Neural cell (in vitro differentiated cells): ENCODE data around the gene SHISA7. TPM values are rescaled to one million over a fixed set of nuclear protein-coding genes. Genes with fewer than 3 reads are reported as not detected.
A peak's percentile ranks its signal among the peaks of the same experiment; 100 is the strongest.

ENCODE experiments used
- H2AFZ ChIP-seq: fragments of 200-600, 300-800 bp; sonication (generic), shearing (Covaris generic); 2 replicates; pipeline ENCODE4 v1.6.0; 2014; ENCODE audit warnings: low read depth, mild to moderate bottlenecking, antibody characterized with exemption, low read length, moderate library complexity
- H3F3A ChIP-seq: fragments of 200-600 bp; shearing (Covaris generic); 2 replicates; pipeline ENCODE4 v1.6.1; 2016; ENCODE audit warnings: mild to moderate bottlenecking, moderate library complexity, mixed read lengths, antibody characterized with exemption, low read length; ENCODE audit not compliant: insufficient read depth, poor library complexity, severe bottlenecking
- H3K27ac ChIP-seq: fragments of 200-600, 300-800 bp; sonication (generic), shearing (Covaris generic); 2 replicates; pipeline ENCODE4 v1.5.1; 2014; ENCODE audit warnings: mild to moderate bottlenecking, low read length, moderate library complexity
- H3K27me3 ChIP-seq: fragments of 300-800, 200-600 bp; sonication (generic), shearing (Covaris generic); 2 replicates; pipeline ENCODE4 v1.6.0; 2014; ENCODE audit warnings: mild to moderate bottlenecking, low read depth, low read length, moderate library complexity; ENCODE audit not compliant: insufficient read depth
- H3K36me3 ChIP-seq: fragments of 300-800, 200-600 bp; sonication (generic), shearing (Covaris generic); 2 replicates; pipeline ENCODE4 v1.5.1; 2014; ENCODE audit warnings: mild to moderate bottlenecking, antibody characterized with exemption, low read length, moderate library complexity; ENCODE audit not compliant: insufficient read depth
- H3K4me2 ChIP-seq: fragments of 300-800, 200-600 bp; sonication (generic), shearing (Covaris generic); 2 replicates; pipeline ENCODE4 v1.6.0; 2014; ENCODE audit warnings: mild to moderate bottlenecking, low read length
- H3K4me3 ChIP-seq: fragments of 300-800, 200-600 bp; sonication (generic), shearing (Covaris generic); 2 replicates; pipeline ENCODE4 v1.5.1; 2014; ENCODE audit warnings: mild to moderate bottlenecking, low read length, moderate library complexity
- H3K79me2 ChIP-seq: fragments of 200-600 bp; shearing (Covaris generic); replicated peaks from 2 replicates; pipeline ENCODE4 v1.6.0; 2014; ENCODE audit warnings: mild to moderate bottlenecking, low read length, moderate library complexity; ENCODE audit not compliant: insufficient read depth
- H3K9ac ChIP-seq: fragments of 300-800, 200-600 bp; sonication (generic), shearing (Covaris generic); 2 replicates; pipeline ENCODE4 v1.6.1; 2016; ENCODE audit warnings: mild to moderate bottlenecking, low read length, mixed read lengths
- H3K9me2 ChIP-seq: fragments of 200-600 bp; shearing (Covaris generic); 2 replicates; pipeline ENCODE4 v1.6.1; 2016; ENCODE audit warnings: mild to moderate bottlenecking, low read length, mixed read lengths; ENCODE audit not compliant: insufficient read depth
- H3K9me3 ChIP-seq: fragments of 200-600, 300-800 bp; sonication (generic), shearing (Covaris generic); 2 replicates; pipeline ENCODE4 v1.6.1; 2016; ENCODE audit warnings: mild to moderate bottlenecking, mixed run types, low read length, moderate library complexity, mixed read lengths
- H4K20me1 ChIP-seq: fragments of 200-600 bp; shearing (Covaris generic); 2 replicates; pipeline ENCODE4 v1.6.1; 2016; ENCODE audit warnings: mild to moderate bottlenecking, mixed run types; ENCODE audit not compliant: insufficient read depth
- CTCF ChIP-seq: fragments of 450-650 bp; IDR thresholded peaks from 2 replicates; pipeline ENCODE4 v1.5.1; 2014; ENCODE audit warnings: antibody characterized with exemption, mild to moderate bottlenecking, moderate library complexity; ENCODE audit not compliant: poor library complexity, severe bottlenecking
- EP300 ChIP-seq: fragments of 450-650 bp; conservative IDR thresholded peaks from 2 replicates; pipeline ENCODE4 v1.6.1; 2014; ENCODE audit warnings: antibody characterized with exemption, mild to moderate bottlenecking, moderate library complexity; ENCODE audit not compliant: poor library complexity, severe bottlenecking
- EZH2 ChIP-seq: fragments of 200-600, 300-800 bp; shearing (Covaris generic), sonication (generic); IDR thresholded peaks from 2 replicates; pipeline ENCODE4 v1.6.1; 2014; ENCODE audit warnings: antibody characterized with exemption, low read length, borderline replicate concordance, mild to moderate bottlenecking; ENCODE audit not compliant: insufficient read depth, poor library complexity, severe bottlenecking
- MXI1 ChIP-seq: fragments of 450-650 bp; conservative IDR thresholded peaks from 2 replicates; pipeline ENCODE4 v1.6.1; 2014; ENCODE audit warnings: antibody characterized with exemption, mild to moderate bottlenecking; ENCODE audit not compliant: poor library complexity, severe bottlenecking
- POLR2AphosphoS5 ChIP-seq: IDR thresholded peaks from 2 replicates; pipeline ENCODE4 v1.6.1; 2012
- RAD21 ChIP-seq: fragments of 450-650 bp; conservative IDR thresholded peaks from 2 replicates; pipeline ENCODE4 v1.6.1; 2014; ENCODE audit warnings: antibody characterized with exemption, mild to moderate bottlenecking, moderate library complexity
- REST ChIP-seq: IDR thresholded peaks from 2 replicates; pipeline ENCODE4 v1.6.1; 2012; ENCODE audit warnings: borderline replicate concordance
- SMC3 ChIP-seq: fragments of 450-650 bp; conservative IDR thresholded peaks from 2 replicates; pipeline ENCODE4 v1.6.1; 2014; ENCODE audit warnings: antibody characterized with exemption, mild to moderate bottlenecking, moderate library complexity; ENCODE audit not compliant: poor library complexity
- TAF1 ChIP-seq: IDR thresholded peaks from 2 replicates; pipeline ENCODE4 v1.6.1; 2012; ENCODE audit warnings: low read depth
- polyA plus RNA-seq: library from polyadenylated mRNA; depleted of rRNA; stranded (reverse); fragments of >200 nt; gene quantifications from 2 replicates; pipeline ENCODE4 v1.2.3, GENCODE V29; 2014

The SHISA7 gene
- polyA plus RNA-seq, 1 donor from 2014 or later = 4.5 TPM

GRCh38 chr19:55487924-55488687 is 45.0 kb upstream of the SHISA7 start, which contains the start of gene SSC5D:
SSC5D (plus strand) TSS chr19:55488436; CDS start chr19:55488590, 154 bp downstream.
- H4K20me1 ChIP-seq = no peaks in the 10 kb centered on the region
- TF ChIP-seq SMC3 (no peak), TAF1 (no peak), RAD21 (no peak), EZH2 (no peak), CTCF (no peak), MXI1 (no peak), EP300 (no peak), REST (no peak), POLR2AphosphoS5 (no peak)
- no peaks in the 10 kb centered on the region for H3K36me3 ChIP-seq
- no peak within 1 kb of the TSS for H3K4me2 ChIP-seq
- H3F3A ChIP-seq = no peaks in the 10 kb centered on the region
- peak within 1 kb of the TSS; percentile 47 for H3K4me3 ChIP-seq
- H2AFZ ChIP-seq = no peak within 1 kb of the TSS
- no peak within 1 kb of the TSS for H3K27ac ChIP-seq
- H3K9ac ChIP-seq = peak within 1 kb of the TSS; percentile 95
- H3K9me3 ChIP-seq = no peaks in the 10 kb centered on the region
- no peaks in the 10 kb centered on the region for H3K27me3 ChIP-seq
- H3K79me2 ChIP-seq = peaks cover 14% of the 10 kb centered on the region
- no peaks in the 10 kb centered on the region for H3K9me2 ChIP-seq

- H2AFZ ChIP-seq = no peak overlapping the region
- peak overlapping the region; percentile 95 for H3K9ac ChIP-seq
These were observed 44.1 kb upstream of the SHISA7 start for GRCh38 chr19:55486971-55487923.

More at GRCh38 chr19:55486971-55487923, 44.1 kb upstream of the SHISA7 start:
- Histone ChIP-seq H3K36me3 (no peaks in the 10 kb centered on the region), H4K20me1 (no peaks in the 10 kb centered on the region), H3K9me2 (no peaks in the 10 kb centered on the region), H3K27me3 (no peaks in the 10 kb centered on the region), H3K9me3 (no peaks in the 10 kb centered on the region), H3K4me2 (no peak overlapping the region), H3F3A (no peaks in the 10 kb centered on the region), H3K4me3 (peak overlapping the region; percentile 47), H3K27ac (no peak overlapping the region), H3K79me2 (peaks cover 14% of the 10 kb centered on the region)
- no peak for TF ChIP-seq RAD21
- no peak for TF ChIP-seq SMC3
- no peak for TF ChIP-seq MXI1
- TF ChIP-seq CTCF = no peak
- TF ChIP-seq REST = no peak
- TF ChIP-seq POLR2AphosphoS5 = no peak
